Ovary (tissue), 9 donors: ENCODE results near the gene FAM3A. TPM values are rescaled to one million over a fixed set of nuclear protein-coding genes. Genes with fewer than 3 reads are reported as not detected.
A peak's percentile ranks its signal among the peaks of the same experiment; 100 is the strongest.

ENCODE experiments used
- DNase-seq, 5 donors: peaks; one replicate each; pipeline ENCODE4 v3.0.0-alpha.2; 2019 to 2020
- H3K27ac ChIP-seq, 2 donors: fragments of 200-600 bp; one replicate each; pipeline versions ENCODE4 v1.5.1 to v1.8.0; 2019 to 2022
- H3K27me3 ChIP-seq: fragments of 200-600 bp; one replicate; pipeline ENCODE4 v1.8.0; 2022
- H3K36me3 ChIP-seq: fragments of 200-600 bp; sonication (generic); one replicate; pipeline ENCODE4 v1.5.1; 2019
- H3K4me1 ChIP-seq: one replicate; pipeline ENCODE4 v1.8.1; 2013; ENCODE audit warnings: mild to moderate bottlenecking, moderate library complexity; ENCODE audit not compliant: insufficient read depth
- H3K4me3 ChIP-seq: fragments of 200-600 bp; sonication (generic); one replicate; pipeline ENCODE4 v1.5.1; 2017
- H3K9me3 ChIP-seq, 2 donors: fragments of 200-600 bp in 1 of 2; sonication (generic) in 1 of 2; one replicate each; pipeline versions ENCODE4 v1.5.1 to v1.8.1; 2013 to 2019; ENCODE audit warnings: mild to moderate bottlenecking in 1 of 2, moderate library complexity in 1 of 2
- EP300 ChIP-seq: sonication (generic); formaldehyde crosslinking; IDR thresholded peaks from one replicate; pipeline ENCODE4 v1.6.1; 2017; ENCODE audit warnings: antibody characterized with exemption
- POLR2A ChIP-seq: fragments of 450-650 bp; IDR thresholded peaks from one replicate; pipeline ENCODE4 v1.6.1; 2017; ENCODE audit warnings: antibody characterized with exemption, mild to moderate bottlenecking, moderate library complexity
- WGBS, 3 donors: extraction: QIAGEN DNeasy Blood & Tissue Kit in 1 of 3; methylation state at CpG; one replicate each; pipeline versions ENCODE4 v1.1.5 to v1.1.7; 2013 to 2017; 5-methylcytosine and 5-hydroxymethylcytosine counted together
- intact Hi-C, 4 donors: fragments of 100-400 bp; cut with DNase I; formaldehyde crosslinking; loops; one replicate each; pipeline versions ENCODE4 v1.11.0 to v1.15.1; 2022 to 2023
- polyA plus RNA-seq, 2 donors: library from polyadenylated mRNA; stranded (reverse); fragments of 200-250 nt in 1 of 2; fragments of 350-450 nt in 1 of 2; fragmentation: Illumina TruSeq in 1 of 2; extraction: RNeasy Lipid Tissue Mini Kit (QIAGEN cat#74804) in 1 of 2; gene quantifications; one replicate each; pipeline ENCODE4 v1.2.3, GENCODE V29; 2013 to 2014
- total RNA-seq, 7 donors: library from RNA; depleted of rRNA in 2 of 7; stranded (reverse); fragments of >200 nt in 2 of 7; fragmentation: NEBNext Ultra II Directional in 3 of 7; extraction: Animal tissue kit (Norgen Biotek cat#: 25700) in 3 of 7; gene quantifications; one replicate each; pipeline versions ENCODE4 v1.1.0 to v1.2.4, GENCODE V29; 2016 to 2023
- TF ChIP-seq, protein P1 (sequence below), 3 donors: fragments of 450-650 bp in 2 of 3; fragments of 200-600 bp in 1 of 3; IDR thresholded peaks; one replicate each; pipeline versions ENCODE4 v1.5.1 to v1.8.0; 2016 to 2022; ENCODE audit warnings: antibody characterized with exemption in 3 of 3, mild to moderate bottlenecking in 1 of 3
- donor health status: DM: no; HTN: no; CAD: no; lungs with moderate emphysema.
- donor health status: DM: no; HTN: no; CAD: no.
- donor health status: Bipolar disorder and iron deficiency.
- donor health status: DM: yes; HTN: yes; CAD: no.
- donor health status: DM: no; HTN: no; CAD: no.
- donor health status: DM: yes; HTN: yes; CAD: no.

FAM3A gene
- total and polyA plus RNA-seq, 9 donors, result 3.6 to 81.6 (median 62.9) TPM

DNA sequence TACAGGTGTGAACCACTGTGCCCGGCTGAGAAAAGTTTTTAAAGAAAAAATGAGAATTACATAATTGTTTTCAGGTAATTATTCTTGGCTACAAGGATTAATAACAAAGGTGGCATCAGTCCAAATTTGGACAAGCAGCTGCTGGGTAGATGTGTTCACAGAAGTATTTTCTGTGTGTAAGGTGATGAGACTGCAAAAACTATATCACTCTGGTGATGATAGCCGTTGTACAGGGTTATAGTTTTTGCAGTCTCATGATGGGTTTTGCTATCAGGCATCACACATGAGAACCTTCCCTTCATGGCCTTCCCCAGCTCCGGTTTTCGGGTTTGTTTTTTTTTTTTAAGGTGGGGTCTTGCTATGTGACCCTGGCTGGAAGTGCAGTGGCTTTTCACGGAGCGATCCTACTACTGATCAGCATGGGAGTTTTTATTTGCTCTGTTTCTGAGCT, 20.5 kb downstream of the FAM3A start:
- Histone ChIP-seq H3K4me1 (no peaks in the 10 kb centered on the region), H3K36me3 (no peaks in the 10 kb centered on the region), H3K27ac (no peak overlapping the region), H3K9me3 (no peaks in the 10 kb centered on the region), H3K4me3 (no peak overlapping the region), H3K27me3 (no peaks in the 10 kb centered on the region)
- intact Hi-C loops, result no loop called here
- WGBS, 3 donors, result 69 to 73% (median 70%) methylated on average over 6 of the region's 6 CpGs
- no peak for TF ChIP-seq EP300
- TF ChIP-seq, protein P1, sequence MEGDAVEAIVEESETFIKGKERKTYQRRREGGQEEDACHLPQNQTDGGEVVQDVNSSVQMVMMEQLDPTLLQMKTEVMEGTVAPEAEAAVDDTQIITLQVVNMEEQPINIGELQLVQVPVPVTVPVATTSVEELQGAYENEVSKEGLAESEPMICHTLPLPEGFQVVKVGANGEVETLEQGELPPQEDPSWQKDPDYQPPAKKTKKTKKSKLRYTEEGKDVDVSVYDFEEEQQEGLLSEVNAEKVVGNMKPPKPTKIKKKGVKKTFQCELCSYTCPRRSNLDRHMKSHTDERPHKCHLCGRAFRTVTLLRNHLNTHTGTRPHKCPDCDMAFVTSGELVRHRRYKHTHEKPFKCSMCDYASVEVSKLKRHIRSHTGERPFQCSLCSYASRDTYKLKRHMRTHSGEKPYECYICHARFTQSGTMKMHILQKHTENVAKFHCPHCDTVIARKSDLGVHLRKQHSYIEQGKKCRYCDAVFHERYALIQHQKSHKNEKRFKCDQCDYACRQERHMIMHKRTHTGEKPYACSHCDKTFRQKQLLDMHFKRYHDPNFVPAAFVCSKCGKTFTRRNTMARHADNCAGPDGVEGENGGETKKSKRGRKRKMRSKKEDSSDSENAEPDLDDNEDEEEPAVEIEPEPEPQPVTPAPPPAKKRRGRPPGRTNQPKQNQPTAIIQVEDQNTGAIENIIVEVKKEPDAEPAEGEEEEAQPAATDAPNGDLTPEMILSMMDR (IDR thresholded peaks at IDR 0.05), result no peak
- no peak for TF ChIP-seq POLR2A
- no peak for DNase-seq

DNA sequence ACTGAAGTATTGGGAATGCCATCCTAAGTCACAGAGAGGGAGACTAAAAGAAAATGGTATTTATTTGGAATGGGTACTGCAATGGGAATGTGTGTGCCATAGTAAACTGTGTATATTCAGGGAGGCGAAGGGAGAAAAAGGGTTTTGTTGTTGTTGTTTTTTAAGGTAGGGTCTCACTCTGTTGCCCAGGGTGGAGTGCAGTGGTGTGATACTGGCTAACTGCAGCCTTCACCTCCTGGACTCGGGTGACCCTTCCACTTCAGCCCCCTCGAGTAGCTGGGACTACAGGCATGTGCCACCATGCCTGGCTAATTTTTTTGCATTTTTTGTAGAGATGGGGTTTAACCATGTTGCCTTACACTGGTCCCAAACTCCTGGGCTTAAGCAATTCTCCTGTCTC, 21.3 kb downstream of the FAM3A start:
- intact Hi-C loops, result no loop called here
- no peaks in the 10 kb centered on the region for H3K27me3 ChIP-seq
- H3K4me1 ChIP-seq, result no peaks in the 10 kb centered on the region
- TF ChIP-seq, protein P1 (IDR thresholded peaks at IDR 0.05), result no peak
- TF ChIP-seq EP300 (no peak), POLR2A (no peak)
- no peaks in the 10 kb centered on the region for H3K36me3 ChIP-seq
- no peak for DNase-seq
- WGBS, 3 donors, result 63 to 70% (median 66%) methylated on average over 3 of the region's 3 CpGs
- H3K27ac ChIP-seq, result no peak overlapping the region
- H3K9me3 ChIP-seq, result no peaks in the 10 kb centered on the region
- H3K4me3 ChIP-seq, result no peak overlapping the region

DNA sequence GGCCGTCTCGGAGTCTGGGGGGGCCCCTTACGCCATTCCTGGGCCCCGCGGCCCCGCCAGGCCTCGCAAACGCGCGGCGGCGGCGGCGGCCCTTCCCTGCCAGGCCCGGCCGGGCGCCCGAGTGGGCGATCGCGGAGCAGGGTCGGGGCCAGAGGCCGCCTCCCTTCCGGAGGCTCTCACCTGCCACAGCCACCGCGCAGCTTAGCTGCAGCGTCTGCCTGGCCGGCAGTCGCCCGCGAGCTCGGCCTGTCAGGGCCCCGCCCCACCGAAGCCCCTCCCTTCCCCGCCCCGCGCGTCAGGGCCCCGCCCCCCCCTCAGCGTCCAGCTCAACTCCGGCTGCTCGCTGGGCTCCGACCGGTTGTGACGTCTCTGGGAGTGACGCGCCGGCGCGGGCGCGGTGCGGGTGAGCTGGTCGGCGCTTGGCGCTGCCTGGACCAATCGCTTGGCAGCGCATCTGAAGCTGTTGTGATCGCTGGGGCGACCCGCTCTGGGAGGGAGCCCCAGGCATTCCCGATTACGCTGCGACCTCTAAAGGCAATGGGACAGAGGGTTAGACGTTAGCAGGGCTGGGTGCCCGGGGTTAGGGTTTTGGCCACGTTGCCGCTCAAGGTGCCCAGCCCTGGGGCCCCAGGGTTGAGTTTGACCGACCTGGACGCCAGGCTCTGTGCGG, 25.5 kb downstream of the FAM3A start, which contains the start of gene SLC10A3:
Gene SLC10A3, minus strand, starts transcription at position 216 of the 670 bp plus-strand sequence. CDS start 1,689 bp downstream, outside the sequence.
- DNase-seq, result peak; percentile 90 to 94 (median 93)
- no peak for TF ChIP-seq EP300
- TF ChIP-seq POLR2A, result peak; percentile 78
- Histone ChIP-seq H3K27me3 (no peaks in the 10 kb centered on the region), H3K27ac (peak within 1 kb of the TSS; percentile 85 to 93), H3K9me3 (no peaks in the 10 kb centered on the region), H3K36me3 (no peaks in the 10 kb centered on the region), H3K4me3 (peak within 1 kb of the TSS; percentile 56), H3K4me1 (no peaks in the 10 kb centered on the region)
- intact Hi-C loops, result no loop called here
- WGBS, 3 donors, result 28 to 37% (median 29%) methylated on average over 47 to 71 of the region's 71 CpGs

DNA sequence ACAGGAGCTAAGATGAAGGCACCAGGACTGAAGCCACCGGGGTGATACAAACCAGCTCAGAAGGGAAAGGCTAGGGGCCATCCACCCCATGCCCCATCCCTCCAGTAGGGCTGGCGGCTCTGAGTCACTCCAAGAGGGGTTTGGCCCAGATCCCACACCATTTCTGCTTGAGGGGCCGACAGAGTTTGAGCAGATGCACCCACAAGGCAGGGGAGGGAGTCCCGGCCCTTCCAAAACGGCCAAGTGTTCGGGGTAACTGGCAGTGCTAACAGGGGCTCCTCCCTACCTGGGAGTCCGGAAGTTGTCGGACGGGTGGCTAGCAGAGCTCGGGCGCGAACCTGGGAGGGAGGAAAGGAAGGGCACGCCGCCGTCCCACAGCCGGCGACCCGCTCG, 26.0 kb downstream of the FAM3A start:
- TF ChIP-seq POLR2A (no peak), EP300 (no peak)
- TF ChIP-seq, protein P1 (IDR thresholded peaks at IDR 0.05), result no peak
- Histone ChIP-seq H3K27ac (peak overlapping the region; percentile 85 to 89), H3K36me3 (no peaks in the 10 kb centered on the region), H3K9me3 (no peaks in the 10 kb centered on the region), H3K4me1 (no peaks in the 10 kb centered on the region), H3K27me3 (no peaks in the 10 kb centered on the region), H3K4me3 (peak overlapping the region; percentile 56)
- WGBS, 3 donors, result 28 to 59% (median 41%) methylated on average over 17 to 19 of the region's 19 CpGs
- intact Hi-C loops, result no loop called here
- peak; percentile 64 to 74 (median 66) for DNase-seq

DNA sequence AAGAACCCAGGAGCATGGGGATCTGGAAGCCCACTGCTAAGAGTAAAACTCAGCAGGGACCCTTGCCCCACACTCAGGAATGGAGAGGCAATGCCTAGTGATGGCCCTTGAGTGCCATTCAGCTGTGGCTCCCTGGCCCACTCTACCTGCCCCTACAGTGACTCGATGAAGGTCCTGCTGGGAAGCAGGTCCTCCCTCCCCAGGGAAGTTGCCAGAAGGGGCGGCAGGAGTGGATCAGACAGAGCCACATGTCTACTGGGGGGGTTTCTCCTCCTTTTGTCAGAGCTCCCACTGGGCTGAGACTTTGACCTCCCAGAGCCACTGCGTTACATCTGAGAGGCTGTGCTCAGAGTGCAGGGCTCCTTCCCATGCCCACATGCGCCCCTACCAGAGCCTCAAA, 26.9 kb downstream of the FAM3A start:
- no peak for TF ChIP-seq POLR2A
- TF ChIP-seq EP300, result no peak
- TF ChIP-seq, protein P1 (IDR thresholded peaks at IDR 0.05), result no peak
- WGBS, 3 donors, result 81 to 84% (median 83%) methylated on average over 4 of the region's 4 CpGs
- peak in 2 of 5 donors; percentile 18 to 37 for DNase-seq
- Histone ChIP-seq H3K9me3 (no peaks in the 10 kb centered on the region), H3K27me3 (no peaks in the 10 kb centered on the region), H3K27ac (peak overlapping the region in 1 of 2 donors; percentile 89), H3K4me3 (peak overlapping the region; percentile 56), H3K4me1 (no peaks in the 10 kb centered on the region), H3K36me3 (no peaks in the 10 kb centered on the region)
- intact Hi-C loops, result no loop called here
